NOMO-1 treated with dmso at 0.1 percent for 144 hours (cell line): ENCODE data around the gene CCDC148.

Experiments used
- DNase-seq: peaks from one replicate; lab custom pipeline; 2025; ENCODE audit not compliant: unreplicated experiment; lab: John Stamatoyannopoulos, UW

CCDC148 gene

DNA sequence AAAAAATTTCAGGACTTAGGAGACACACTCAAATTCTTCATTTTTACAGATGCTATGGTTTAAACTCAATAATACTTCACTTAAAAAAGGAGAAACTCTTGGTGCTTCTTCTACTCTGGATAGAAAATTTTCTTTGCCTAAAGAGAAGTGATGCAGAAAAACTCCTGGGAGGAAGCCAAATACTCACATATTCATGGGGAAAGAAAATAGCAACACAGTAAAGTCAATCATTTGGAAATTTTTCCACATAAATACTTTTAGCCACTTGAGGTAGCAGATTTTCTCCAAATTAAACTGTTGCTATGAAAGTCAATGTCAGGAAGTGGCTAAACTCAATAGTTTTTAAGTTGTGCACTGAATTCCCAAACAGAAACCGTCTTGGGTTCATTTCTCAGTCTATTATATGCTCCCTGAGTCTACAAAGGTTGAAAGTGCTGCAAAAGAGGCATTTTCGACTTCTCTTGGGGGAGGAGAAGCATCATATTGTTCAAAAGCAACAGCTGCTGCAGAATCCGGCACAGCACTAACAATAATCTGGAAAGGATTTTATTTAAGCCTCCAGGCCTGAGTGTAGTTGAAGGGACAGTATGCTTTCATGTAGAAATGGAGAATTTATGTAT is 273.8 kb downstream of the CCDC148 start:
- no peak for DNase-seq

DNA sequence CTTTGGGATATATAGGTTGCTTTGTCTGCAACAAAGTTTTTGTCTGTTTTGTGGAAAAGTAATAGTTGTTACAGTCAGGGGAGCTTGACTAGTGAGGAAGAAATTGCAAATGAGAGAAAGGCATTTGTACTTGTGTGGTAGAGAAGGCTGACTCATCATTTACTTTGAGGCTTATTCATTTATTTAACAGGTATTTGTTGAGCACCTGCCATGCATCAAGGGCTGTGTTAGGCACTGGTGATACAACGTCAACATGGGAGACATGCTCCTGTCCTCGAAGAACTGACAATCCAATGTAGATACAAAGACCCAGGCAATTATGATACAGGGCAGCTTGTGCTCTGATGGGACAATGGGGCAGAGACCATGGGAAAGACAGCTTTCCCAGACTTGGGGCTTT is 275.4 kb downstream of the CCDC148 start:
- DNase-seq: no peak

DNA sequence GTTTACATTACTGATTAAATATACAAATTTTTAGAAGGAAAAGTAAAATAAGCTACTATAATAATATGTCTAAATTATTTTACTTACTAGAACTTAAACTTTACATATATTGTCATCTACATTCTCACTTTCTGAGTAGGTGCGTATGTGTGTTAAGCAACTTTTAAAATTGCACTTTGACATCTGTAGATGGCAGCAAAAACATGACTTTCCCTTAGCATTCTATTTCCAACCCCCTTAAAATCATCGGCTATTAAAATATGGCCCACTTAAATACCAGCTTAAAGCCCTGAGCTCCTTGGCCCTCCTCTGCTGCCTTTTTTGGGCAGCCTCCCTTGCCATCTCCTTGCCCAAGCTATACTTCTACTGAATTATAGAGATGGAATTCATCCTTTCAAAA is 276.9 kb downstream of the CCDC148 start:
- DNase-seq: peak; percentile 6

DNA sequence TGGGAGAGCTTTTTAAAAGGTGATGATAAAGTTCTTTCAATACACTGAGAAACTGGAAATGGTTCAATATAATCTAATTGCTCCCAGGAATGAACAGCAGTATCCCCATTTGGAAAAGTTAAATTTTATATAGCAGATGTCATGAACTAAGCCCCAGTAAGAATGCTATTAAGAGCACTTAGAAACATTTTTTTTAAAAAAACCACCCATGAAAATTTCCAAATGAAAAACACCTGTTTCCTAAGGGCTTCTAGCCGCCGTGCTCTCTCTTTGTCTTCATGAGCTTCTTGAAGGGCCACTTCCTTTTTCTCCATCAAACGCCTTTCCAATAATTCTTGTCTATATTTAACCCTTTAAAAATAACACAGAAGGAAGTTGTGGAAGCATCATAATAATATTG is 277.9 kb downstream of the CCDC148 start:
- peak; percentile 20 for DNase-seq

DNA sequence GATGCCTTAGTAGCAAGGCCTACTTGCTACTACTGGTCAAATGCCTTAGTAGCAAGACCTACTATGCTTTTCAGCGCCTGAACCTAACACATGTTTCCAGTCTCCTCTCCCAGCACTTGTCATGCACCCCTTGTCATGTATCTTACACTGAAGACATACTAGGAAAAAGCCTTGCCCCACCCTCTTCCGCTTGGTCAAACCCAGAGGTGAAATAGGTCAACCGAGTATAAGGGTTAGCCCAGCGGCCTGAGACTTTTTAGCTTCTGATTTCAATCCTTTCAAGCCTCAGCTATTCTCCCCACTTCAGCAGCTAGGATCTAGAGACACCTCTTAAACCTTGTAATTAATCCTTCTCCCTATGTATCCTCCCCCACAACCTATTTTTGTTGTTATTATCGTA is 281.6 kb downstream of the CCDC148 start:
- no peak for DNase-seq

DNA sequence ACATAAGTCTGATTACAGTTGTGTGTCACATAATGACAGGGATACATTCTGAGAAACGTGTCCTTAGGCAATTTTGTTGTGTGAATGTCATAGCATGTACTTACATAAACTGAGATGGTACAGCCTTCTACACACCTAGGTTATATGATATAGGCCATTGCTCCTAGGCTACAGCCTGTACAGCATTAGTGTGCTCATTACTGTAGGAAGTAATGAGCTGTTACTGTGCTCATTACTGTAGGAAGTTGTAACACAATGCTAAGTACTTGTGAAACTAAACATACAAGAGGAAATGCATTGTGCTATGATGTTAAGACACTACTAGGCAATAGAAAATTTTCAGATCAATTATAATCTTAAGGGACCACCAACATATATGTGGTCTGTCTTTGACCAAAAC is 282.1 kb downstream of the CCDC148 start:
- DNase-seq: no peak

DNA sequence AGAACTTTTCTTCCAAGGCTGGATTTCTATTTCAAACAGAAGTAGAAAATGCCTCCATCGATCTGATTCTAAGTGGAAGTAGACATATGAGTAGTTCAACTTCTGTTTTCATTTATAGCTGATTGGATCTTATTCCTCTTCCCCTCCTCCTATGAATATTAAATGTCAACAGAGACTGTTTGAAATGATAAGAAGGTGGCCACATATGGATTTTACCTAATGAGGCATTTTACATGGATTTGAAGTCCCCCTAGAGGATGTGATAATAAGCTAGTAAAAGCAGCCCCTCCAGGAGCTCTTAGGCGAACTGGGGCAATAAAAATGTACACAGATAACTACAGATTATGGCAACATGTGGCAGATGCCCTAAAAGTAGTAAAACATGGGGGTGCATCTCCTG is 283.8 kb downstream of the CCDC148 start:
- no peak for DNase-seq

DNA sequence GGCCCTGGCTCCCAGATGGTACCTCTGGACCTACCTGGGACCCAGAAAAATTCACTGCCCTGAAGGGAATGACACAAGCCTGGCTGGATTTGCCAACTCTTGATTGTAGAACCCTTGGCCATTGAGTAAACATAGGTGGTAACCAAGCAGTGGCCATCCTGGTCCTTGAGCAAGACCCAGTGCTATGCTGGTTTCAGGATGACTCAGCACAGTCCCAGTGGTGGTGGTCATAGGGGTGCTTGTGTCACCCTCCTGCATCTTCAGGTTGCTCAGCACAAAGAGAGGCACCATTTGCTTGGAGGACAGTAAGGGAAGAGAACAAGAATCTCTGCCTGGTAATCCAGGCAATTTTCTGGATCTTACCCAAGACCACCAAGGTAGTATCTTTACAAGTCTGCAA is 302.0 kb downstream of the CCDC148 start:
- DNase-seq: no peak

DNA sequence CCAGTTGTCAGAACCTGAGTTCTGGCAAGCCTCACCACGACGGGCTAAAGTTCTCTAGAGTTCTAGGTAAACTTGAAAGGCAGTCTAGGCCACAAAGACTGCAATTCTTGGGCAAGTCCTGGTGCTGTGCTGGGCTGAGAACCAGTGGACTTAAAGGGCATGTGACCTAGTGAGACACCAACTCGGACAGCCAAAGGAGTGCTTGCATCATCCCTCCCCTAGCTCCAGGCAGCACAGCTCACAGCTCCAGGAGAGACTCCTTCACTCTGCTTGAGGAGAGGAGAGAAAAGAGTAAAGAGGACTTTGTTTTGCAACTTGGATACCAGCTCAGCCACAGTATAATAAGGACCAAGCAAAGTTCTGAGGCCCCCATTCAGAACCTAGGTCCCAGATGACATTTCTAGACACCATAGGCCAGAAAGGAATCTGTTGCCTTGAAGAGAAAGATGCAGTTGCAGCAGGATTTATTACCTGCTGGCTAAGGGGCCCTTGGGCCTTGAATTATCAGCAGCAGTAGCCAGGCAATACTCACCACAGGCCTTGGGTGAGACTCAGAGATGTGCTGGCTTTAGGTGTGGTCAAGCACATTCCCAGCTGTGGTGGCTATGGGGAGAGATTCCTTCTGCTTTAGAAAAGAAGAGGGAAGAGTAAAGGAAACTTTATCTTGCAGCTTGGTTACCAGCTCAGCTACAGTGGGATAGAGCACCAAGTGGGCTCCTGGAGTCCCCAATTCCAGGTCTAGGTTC is 303.1 kb downstream of the CCDC148 start:
- DNase-seq: no peak

DNA sequence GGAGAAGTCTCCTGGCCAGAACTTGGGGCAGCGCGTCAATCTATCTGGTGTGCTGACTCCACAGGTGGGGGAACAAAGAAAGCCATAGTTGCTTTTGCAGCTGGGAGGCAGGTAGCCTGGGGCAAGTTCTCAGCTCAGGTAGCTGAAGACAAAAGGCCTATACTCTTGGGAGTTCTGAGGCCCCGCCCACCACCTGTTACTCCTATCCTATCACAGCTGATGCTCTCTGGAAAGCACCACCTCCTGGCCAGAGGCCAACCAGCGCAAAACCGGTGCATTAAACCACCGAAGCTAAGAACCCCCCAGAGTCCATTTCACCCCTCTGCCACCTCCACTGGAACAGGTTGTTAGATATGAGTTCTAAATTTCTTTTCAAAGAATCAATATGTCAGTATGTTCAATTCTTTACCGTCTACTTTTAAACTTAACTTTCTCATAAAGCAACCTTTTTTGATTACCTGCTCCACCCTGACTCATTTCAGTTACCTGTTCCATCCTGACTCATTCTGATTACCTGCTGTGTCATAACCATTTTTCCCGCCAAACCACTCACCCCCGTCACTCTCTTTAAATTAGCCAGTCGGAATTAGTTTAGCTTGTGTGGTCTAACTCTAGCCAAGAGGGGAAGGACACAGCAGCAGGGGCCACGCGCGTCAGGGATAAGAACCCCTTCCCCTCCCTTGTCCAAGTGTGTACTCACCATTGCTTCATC is 311.5 kb downstream of the CCDC148 start:
- no peak for DNase-seq

DNA sequence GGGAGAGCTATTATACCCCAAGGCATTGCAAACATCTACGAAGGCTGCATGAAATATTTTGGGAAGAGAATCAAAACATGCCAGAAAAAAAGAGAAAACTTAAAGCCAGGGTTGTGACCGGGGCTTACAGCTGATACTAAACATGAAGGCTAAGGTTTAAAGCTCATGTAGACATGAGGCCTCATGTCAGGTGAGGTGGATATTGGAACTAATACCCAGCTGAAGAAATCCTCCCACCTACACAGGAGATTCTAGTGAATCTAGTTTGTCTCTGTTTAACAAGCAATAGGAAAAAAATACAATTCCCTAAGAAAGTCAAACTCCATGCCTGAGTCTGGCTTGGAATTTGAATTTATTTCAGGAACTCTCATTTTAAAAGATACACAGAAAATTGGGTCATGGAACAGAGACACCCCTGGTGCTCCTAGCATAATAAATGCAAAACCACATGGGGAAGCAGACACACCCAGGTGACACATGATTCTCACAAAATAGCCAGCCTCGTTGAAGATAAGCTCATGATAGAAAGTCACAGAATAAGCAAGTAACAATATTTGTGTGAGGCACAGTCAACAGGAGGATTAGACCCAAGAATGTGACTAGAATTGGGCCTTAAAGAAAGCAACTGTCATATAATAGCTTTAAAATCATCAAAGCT is 312.7 kb downstream of the CCDC148 start:
- DNase-seq: no peak

DNA sequence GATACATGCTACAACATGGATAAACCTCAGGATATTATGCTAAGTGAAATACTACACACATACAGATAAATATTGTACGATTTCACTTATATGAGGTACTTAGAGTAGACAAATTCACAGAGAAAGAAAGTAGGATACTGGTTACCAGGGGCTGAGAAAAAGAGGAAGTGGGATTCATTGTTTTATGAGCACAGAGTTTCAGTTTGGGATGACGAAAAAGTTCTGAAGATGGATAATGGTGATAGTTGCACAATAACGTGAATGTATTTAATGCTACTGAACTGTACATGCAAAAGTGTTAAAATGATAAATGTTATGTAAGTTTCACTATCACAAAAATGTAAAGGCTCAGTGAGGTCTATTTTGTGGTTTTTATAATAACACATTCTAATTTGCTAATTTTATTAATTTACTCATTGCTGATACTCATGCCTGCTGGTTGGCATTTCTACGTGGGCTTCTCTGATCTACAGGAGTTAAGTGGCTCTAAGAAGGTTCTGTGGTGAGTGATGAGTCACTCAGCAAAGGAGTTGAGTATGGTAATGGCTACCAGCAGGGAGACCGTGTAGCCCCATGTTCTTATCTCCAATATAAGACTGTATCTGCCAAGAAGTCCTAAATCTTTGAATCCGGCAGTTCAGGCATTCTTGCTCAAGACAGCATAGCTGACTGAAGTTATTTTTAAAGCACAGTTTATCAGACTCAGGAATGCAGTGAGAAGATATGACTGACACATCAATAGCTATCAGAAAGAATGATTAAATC is 313.8 kb downstream of the CCDC148 start:
- peak; percentile 89 for DNase-seq

DNA sequence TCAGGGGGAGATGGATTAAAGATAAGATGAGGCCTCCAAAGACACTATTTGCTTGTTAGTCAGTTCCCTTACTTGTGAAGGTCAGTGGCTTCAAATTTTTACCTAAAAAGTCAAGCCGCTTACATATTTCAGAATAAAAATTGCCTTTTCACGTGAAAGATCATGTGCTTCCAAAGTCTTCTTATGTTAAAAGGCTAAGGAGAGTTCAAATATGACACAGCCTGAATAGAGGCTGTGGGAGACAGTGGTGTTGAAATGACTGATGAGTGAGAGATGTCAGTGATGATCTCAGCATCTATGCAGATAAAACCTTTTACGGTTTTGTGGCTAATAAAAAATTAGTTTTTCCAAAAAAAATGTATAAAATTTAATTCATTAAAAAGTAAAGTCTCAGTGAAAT is 314.4 kb downstream of the CCDC148 start:
- DNase-seq: no peak

DNA sequence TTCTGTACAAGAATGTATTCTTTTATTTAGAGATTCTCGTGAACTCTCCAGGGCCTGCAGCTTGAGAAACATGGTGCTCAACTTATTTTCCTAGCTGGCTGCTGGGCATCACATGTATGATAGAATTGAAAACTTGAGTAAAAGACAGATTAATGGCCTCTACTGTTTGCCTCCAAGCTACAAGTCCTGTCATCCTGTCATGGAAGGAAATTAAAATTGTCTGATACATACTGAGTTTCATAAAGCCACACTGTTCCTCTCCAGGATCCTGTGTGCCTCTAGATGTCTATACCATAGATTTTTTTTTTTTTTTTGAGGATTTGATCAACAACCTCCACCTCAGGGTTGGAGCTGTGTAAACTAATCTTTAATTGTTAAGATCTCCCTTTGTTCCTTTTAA is 316.4 kb downstream of the CCDC148 start:
- no peak for DNase-seq

DNA sequence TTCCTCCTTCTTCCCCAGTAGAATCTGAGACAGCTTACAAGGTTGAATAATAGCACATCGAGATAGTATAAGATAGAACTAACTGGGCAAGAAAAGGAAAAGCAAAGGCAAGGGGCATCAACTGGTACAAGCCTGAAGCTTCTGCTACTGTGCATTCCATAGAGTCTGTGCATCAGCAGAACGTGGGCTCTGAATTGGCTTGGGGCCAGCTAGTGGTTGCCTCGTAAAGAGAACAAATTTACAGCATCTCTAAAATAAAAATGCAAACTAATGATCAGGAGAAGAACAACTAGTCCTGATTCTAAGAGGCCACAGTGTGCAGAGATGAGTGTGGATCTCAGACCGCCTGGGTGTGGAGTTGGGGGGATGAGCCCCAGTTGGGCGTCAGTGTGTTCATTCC is 318.3 kb downstream of the CCDC148 start:
- DNase-seq: no peak

DNA sequence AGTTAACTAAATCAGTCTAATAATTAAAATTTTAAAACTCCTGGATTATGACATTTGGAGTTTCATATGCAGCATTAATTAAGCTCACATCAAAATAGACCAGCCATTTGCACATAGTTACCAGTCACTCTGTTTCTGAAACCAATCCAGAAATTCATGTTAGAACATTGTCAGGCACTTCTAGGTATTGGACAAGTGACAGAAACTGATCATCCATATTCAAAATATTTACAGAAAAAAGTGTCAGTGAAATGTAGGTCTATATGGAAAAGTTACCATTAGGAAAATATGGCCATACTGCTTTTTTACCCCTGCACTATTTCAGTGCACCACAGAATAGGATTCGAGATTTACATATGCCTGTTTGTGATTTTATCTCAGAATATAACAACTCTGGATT is 321.5 kb downstream of the CCDC148 start:
- no peak for DNase-seq

DNA sequence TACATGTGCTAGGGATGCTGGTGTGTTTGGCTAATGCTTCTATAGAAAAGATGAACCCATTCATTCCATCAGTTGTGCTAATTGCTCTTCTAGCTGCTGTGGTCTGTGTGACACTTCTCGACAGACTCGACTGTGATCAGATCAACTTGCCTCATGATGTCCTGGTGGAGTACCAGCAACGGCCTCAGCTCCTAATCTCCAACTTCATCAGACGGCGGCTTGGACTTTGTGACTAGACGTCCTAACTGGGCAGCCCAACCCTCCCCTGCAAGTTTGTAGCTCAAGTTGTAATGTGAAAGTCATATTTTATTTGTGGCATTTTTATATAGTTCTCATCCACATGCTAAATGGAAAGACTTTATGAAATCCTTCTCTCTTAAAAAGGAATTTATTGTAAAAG is 321.9 kb downstream of the CCDC148 start:
- no peak for DNase-seq

DNA sequence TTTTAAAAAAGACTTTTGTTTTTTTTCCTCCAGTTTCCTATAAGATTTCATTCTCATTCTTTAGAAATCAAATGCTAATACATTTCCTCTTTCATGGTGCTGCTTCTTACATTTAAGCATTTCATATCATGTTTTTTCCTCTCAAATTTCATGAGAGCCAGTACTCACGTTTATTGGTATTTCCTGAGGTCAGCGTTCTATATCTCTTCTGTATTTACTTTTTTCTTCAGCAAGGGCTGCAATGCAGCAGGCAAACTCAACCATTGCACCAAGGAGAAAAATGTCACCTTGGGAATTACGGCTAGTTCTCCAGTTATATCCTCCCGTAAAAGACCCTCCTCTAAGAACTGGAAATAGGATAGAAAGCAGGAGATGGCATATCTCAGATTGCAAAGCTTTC is 322.5 kb downstream of the CCDC148 start:
- DNase-seq: no peak

DNA sequence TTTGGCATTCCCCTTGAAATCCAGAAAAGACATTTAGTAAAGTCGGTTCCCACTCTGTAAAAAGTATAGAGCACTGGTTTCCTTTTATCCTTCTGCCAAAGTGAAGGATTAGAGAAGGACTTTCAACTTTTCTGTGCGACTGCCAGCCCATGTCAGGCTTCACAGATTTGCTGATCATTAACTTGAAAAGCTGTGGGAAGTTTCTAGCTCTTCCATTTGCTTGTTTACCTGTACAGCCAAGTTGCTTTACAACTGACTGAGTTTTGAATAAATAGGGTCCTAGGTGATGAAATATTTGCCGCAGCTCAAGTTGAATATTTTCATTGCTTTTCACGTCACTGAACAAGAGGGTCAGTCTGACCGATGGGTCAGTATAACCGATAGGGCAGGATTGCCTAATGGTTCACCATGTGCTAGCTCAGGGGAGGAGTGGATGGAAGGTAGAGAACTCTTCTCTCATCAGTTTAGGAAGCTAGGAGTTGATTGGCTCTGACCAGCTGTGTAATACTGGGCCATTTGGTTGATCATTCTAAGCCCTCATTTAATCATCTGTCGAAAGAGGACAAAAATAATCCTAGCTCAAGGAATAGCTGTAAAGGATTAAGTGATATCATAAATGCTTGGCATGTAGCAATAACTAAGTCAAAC is 324.5 kb downstream of the CCDC148 start:
- DNase-seq: no peak

DNA sequence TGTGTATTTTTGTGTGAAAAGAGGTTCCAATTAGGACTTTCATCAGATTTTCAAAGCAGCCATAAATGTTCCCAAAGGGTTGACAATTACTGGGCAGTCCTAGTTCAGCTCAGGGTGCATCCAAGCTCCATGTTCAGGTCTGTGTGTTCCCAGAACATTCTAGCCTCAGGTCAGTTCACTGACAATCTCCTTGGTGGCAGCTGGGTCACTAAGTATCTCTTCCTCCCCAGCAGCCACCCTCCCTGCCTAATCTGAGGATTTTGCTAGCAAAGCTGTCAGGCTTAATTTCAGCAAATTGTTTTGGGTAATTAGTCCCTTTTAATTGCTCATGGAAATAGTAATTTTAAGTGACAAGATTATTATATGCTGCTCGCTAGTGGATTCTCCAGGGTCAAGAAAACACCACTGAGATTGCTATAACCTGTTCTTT is 325.1 kb downstream of the CCDC148 start:
- DNase-seq: no peak
